GM21360 (cell line): ENCODE results near the gene NISCH.

ENCODE experiments used
- ATAC-seq: cut with Tn5 transposase; IDR thresholded peaks from one replicate; pipeline ENCODE4 v1.9.1; 2021; ENCODE audit warnings: mild to moderate bottlenecking, moderate library complexity; ENCODE audit not compliant: unreplicated experiment

Gene NISCH

GRCh38 chr3:52455283-52456168 is at the start of gene NISCH:
Gene NISCH (plus strand): TSS chr3:52455604. CDS start chr3:52455642, 38 bp downstream.
- ATAC-seq, result peak; percentile 68

GRCh38 chr3:52406231-52406661 is 49.2 kb upstream of the NISCH start:
- ATAC-seq, result no peak

- ATAC-seq, result no peak
These were observed 48.5 kb upstream of the NISCH start for GRCh38 chr3:52406791-52407510.

GRCh38 chr3:52407779-52408178 is 47.6 kb upstream of the NISCH start:
- no peak for ATAC-seq

- ATAC-seq, result no peak
These were observed 46.9 kb upstream of the NISCH start for GRCh38 chr3:52408466-52408865.

GRCh38 chr3:52415800-52416199 is 39.6 kb upstream of the NISCH start:
- no peak for ATAC-seq

- ATAC-seq, result no peak
These were observed 35.0 kb upstream of the NISCH start for GRCh38 chr3:52420388-52420787.

- ATAC-seq, result no peak
These were observed 32.7 kb upstream of the NISCH start for GRCh38 chr3:52422669-52423068.

GRCh38 chr3:52423173-52423572 is 32.2 kb upstream of the NISCH start:
- ATAC-seq, result no peak

- ATAC-seq, result no peak
These were observed 27.0 kb upstream of the NISCH start for GRCh38 chr3:52428151-52429005.

- ATAC-seq, result no peak
These were observed 26.4 kb upstream of the NISCH start for GRCh38 chr3:52429031-52429430.

GRCh38 chr3:52429779-52430415 is 25.5 kb upstream of the NISCH start:
- no peak for ATAC-seq

GRCh38 chr3:52430416-52430810 is 25.0 kb upstream of the NISCH start:
- no peak for ATAC-seq

- ATAC-seq, result no peak
These were observed 23.8 kb upstream of the NISCH start for GRCh38 chr3:52431459-52432223.

- no peak for ATAC-seq
These were observed 23.2 kb upstream of the NISCH start for GRCh38 chr3:52432225-52432624.

- no peak for ATAC-seq
These were observed 22.7 kb upstream of the NISCH start for GRCh38 chr3:52432691-52433141.

- ATAC-seq, result no peak
These were observed 21.9 kb upstream of the NISCH start for GRCh38 chr3:52433328-52433995.

- ATAC-seq, result no peak
These were observed 21.4 kb upstream of the NISCH start for GRCh38 chr3:52433996-52434479.

GRCh38 chr3:52434491-52435115 is 20.8 kb upstream of the NISCH start:
- ATAC-seq, result no peak
